CD4-positive, CD25-positive, alpha-beta regulatory T cell (primary cell): ENCODE results near the gene TBATA. TPM values are rescaled to one million over a fixed set of nuclear protein-coding genes. Genes with fewer than 3 reads are reported as not detected.

Experiments used
- polyA plus RNA-seq, 4 donors: library from polyadenylated mRNA; unstranded; fragments of 300-500 nt; fragmentation: Illumina TruSeq; gene quantifications; one replicate each; pipeline ENCODE4 v1.2.3, GENCODE V29; 2021
- total RNA-seq: library from RNA; stranded (reverse); gene quantifications from one replicate; pipeline ENCODE4 v1.2.3, GENCODE V29; 2022

TBATA gene
- total and polyA plus RNA-seq, 5 donors from 2014 or later: not detected

Other genes starting within 250 kb of the TBATA start
- 32.4 TPM for gene PRF1, start 182.6 kb downstream of the TBATA start, total RNA-seq
- 100 to 1,000 TPM; 130 to 187 (median 154) TPM for gene PRF1, start 182.6 kb downstream of the TBATA start, polyA plus RNA-seq
- gene ADAMTS14, start 112.9 kb downstream of the TBATA start, total RNA-seq: not detected
- not detected for gene ADAMTS14, start 112.9 kb downstream of the TBATA start, polyA plus RNA-seq
- 30.4 TPM for gene SGPL1, start 30.6 kb upstream of the TBATA start, total RNA-seq
- gene SGPL1, start 30.6 kb upstream of the TBATA start, polyA plus RNA-seq: 10 to 100 TPM; 12.8 to 16.8 (median 14.9) TPM
- gene PCBD1, start 103.2 kb upstream of the TBATA start, total RNA-seq: 14.0 TPM
- 10 to 100 TPM; 28.1 to 41.7 (median 32.0) TPM for gene PCBD1, start 103.2 kb upstream of the TBATA start, polyA plus RNA-seq